Measurements from ENCODE around the gene C1QTNF2. TPM values are rescaled to one million over a fixed set of nuclear protein-coding genes. Genes with fewer than 3 reads are reported as not detected.

The C1QTNF2 gene
- total and polyA plus RNA-seq, 2 of the 8 experiments (the other 6 are each of a cell fraction or from before 2014, with no cell fraction given): 1.0 to 2.0 TPM

GRCh38 chr5:160357861-160358411 lies 12.5 kb downstream of the C1QTNF2 start:
- Histone ChIP-seq H3K4me3 (ENCODE audit: extremely low read depth in 1 of 4, insufficient read depth in 2 of 4, low read depth in 3 of 4, low read length in 4 of 4) (no peak overlapping the region), H2BK12ac (ENCODE audit: low read depth, low read length) (no peak overlapping the region; the same call in 1 of the 2 replicates)
- no peak for TF ChIP-seq SP4 (IDR thresholded peaks at IDR 0.05; ENCODE audit: low read length)
- no peak for TF ChIP-seq SIX5 (IDR thresholded peaks at IDR 0.05; ENCODE audit: low read depth, low read length)
- TF ChIP-seq CTBP2 (IDR thresholded peaks at IDR 0.05; ENCODE audit: borderline replicate concordance, insufficient read depth, insufficient read length, low read length): no peak
- no peak for TF ChIP-seq PHF8 (conservative IDR thresholded peaks at IDR 0.05; ENCODE audit: low read depth, low read length)
- TF ChIP-seq SIRT6 (IDR thresholded peaks at IDR 0.05; ENCODE audit: low read length): no peak
- no peak for TF ChIP-seq TBP (IDR thresholded peaks at IDR 0.05; ENCODE audit: low read depth, low read length)
- no peak for TF ChIP-seq SP2 (IDR thresholded peaks at IDR 0.05; ENCODE audit: low read length)
- no peak for TF ChIP-seq GABPA (IDR thresholded peaks at IDR 0.05; ENCODE audit: borderline replicate concordance, insufficient read depth, low read length)
- TF ChIP-seq CEBPB (IDR thresholded peaks at IDR 0.05; ENCODE audit: low read depth, low read length): no peak
- no peak for TF ChIP-seq BRCA1 (IDR thresholded peaks at IDR 0.05; ENCODE audit: low read depth, low read length)
- no peak for TF ChIP-seq TCF12 (IDR thresholded peaks at IDR 0.05; ENCODE audit: low read depth, low read length)
- TF ChIP-seq CBX5 (IDR thresholded peaks at IDR 0.05; ENCODE audit: low read depth, low read length): no peak
- TF ChIP-seq KDM5A (IDR thresholded peaks at IDR 0.05; ENCODE audit: low read length): no peak

More at GRCh38 chr5:160357861-160358411, 12.5 kb downstream of the C1QTNF2 start:
- H3K18ac ChIP-seq (ENCODE audit: extremely low read depth, low read length): no peak overlapping the region
- H3K23ac ChIP-seq (ENCODE audit: insufficient read length): no peak overlapping the region
- no peaks in the 10 kb centered on the region for H3K9me3 ChIP-seq (ENCODE audit: insufficient read depth in 2 of 2, low read depth in 1 of 2, low read length in 1 of 2)
- no peak overlapping the region for H2BK120ac ChIP-seq (replicated peaks; ENCODE audit: low read depth, low read length)
- H2AK5ac ChIP-seq (ENCODE audit: low read depth, low read length): no peak overlapping the region
- H3K23me2 ChIP-seq (ENCODE audit: low read depth, low read length): no peaks in the 10 kb centered on the region
- H3K14ac ChIP-seq (ENCODE audit: insufficient read length): no peak overlapping the region
- no peak overlapping the region for H2BK15ac ChIP-seq (ENCODE audit: low read length)
- no peak overlapping the region; the same call in 1 of the 2 replicates for H4K8ac ChIP-seq (ENCODE audit: extremely low read depth, insufficient read depth, low read length)
- DNase-seq (ENCODE audit: low read depth in 1 of 2, low spot score in 2 of 2) (no peak), FAIRE-seq (no peak)
- H4K5ac ChIP-seq (ENCODE audit: insufficient read length, low read depth, low read length): no peak overlapping the region
- no peaks in the 10 kb centered on the region for H4K20me1 ChIP-seq (replicated peaks in 1 of 2; ENCODE audit: control insufficient read depth in 1 of 2, insufficient read depth in 2 of 2, low read length in 2 of 2)
- no peaks in the 10 kb centered on the region; a peak in 1 of 7 replicates for H3K27me3 ChIP-seq (replicated peaks in 1 of 4; ENCODE audit: control insufficient read depth in 3 of 4, extremely low read depth in 1 of 4, insufficient read depth in 3 of 4, low read length in 3 of 4)
- no peak overlapping the region for H3K4ac ChIP-seq (replicated peaks; ENCODE audit: insufficient read length, low read depth, low read length)
- peaks cover 0 to 2% (median 1%) of the 10 kb centered on the region in 4 experiments; a peak in 6 of 7 replicates for H3K4me1 ChIP-seq (replicated peaks in 1 of 4; ENCODE audit: control insufficient read depth in 3 of 4, insufficient read depth in 4 of 4, low read length in 3 of 4)
- CTCF ChIA-PET (ENCODE audit: partially characterized antibody): interaction anchor here (0.7 to 6.1 kb wide), 10 partner anchors 10 to 917 kb away, joined by 3 to 30 read pairs (median 4); partner anchors contain the start of gene C1QTNF2
- no peak overlapping the region for H3K9ac ChIP-seq (replicated peaks in 1 of 4; ENCODE audit: extremely low read depth in 1 of 4, low read depth in 3 of 4, low read length in 3 of 4)
- 89% methylated on average over 7 of the region's 7 CpGs; no CpG with 5 or more reads in 1 of the 2 experiments for WGBS, 2 experiments (ENCODE audit: extremely low coverage in 1 of 2, insufficient coverage in 1 of 2, insufficient read length in 1 of 2, insufficient replicate concordance in 2 of 2, low coverage in 1 of 2, low lambda C conversion rate in 2 of 2, missing lambda C conversion rate in 1 of 2)
- no peak overlapping the region for H2BK20ac ChIP-seq (ENCODE audit: low read length)
- H3K56ac ChIP-seq (replicated peaks; ENCODE audit: insufficient read length, low read depth, low read length): no peak overlapping the region
- no peak overlapping the region for H3K27ac ChIP-seq (ENCODE audit: low read depth, low read length)
- H3K79me2 ChIP-seq (ENCODE audit: control insufficient read depth in 1 of 2, insufficient read depth in 2 of 2, low read length in 2 of 2): no peaks in the 10 kb centered on the region
- H2AFZ ChIP-seq (ENCODE audit: low read length): no peak overlapping the region
- no peaks in the 10 kb centered on the region for H3K79me1 ChIP-seq (ENCODE audit: low read depth, low read length)
- H2BK5ac ChIP-seq (ENCODE audit: low read depth, low read length): no peak overlapping the region
- no peak overlapping the region for H3K4me2 ChIP-seq (ENCODE audit: insufficient read depth in 1 of 2, low read depth in 2 of 2, low read length in 2 of 2)
- H3K36me3 ChIP-seq (ENCODE audit: control insufficient read depth in 2 of 4, insufficient read depth in 4 of 4, low read length in 3 of 4): no peaks in the 10 kb centered on the region
- POLR2A ChIA-PET (ENCODE audit: partially characterized antibody): no interaction called here
- no peak overlapping the region for H4K91ac ChIP-seq (replicated peaks; ENCODE audit: insufficient read length, low read length)
